Measurements from ENCODE around the gene TBXAS1.

TBXAS1 gene

GRCh38 chr7:140007051-140007690, 178.1 kb downstream of the TBXAS1 start:
- Histone ChIP-seq H3K9me2 (replicated peaks; ENCODE audit: control insufficient read depth, low read length) (no peaks in the 10 kb centered on the region), H4K20me1 (ENCODE audit: control insufficient read depth, insufficient read depth, low read depth, low read length) (no peaks in the 10 kb centered on the region), H3F3A (ENCODE audit: control insufficient read depth, insufficient read depth) (0 out of 2 replicates have a peak, but pooled peaks cover 3% of the 10 kb centered on the region), H3K79me2 (ENCODE audit: control insufficient read depth, low read length) (no peaks in the 10 kb centered on the region), H3K36me3 (ENCODE audit: control insufficient read depth, low read length) (no peaks in the 10 kb centered on the region), H3K9me3 (ENCODE audit: control insufficient read depth, insufficient read depth, low read length) (no peaks in the 10 kb centered on the region), H3K27me3 (ENCODE audit: control insufficient read depth, low read length) (peaks cover 6% of the 10 kb centered on the region; the same call in 1 of the 2 replicates), H3K27ac (ENCODE audit: low read depth, low read length) (no peak overlapping the region), H3K4me1 (ENCODE audit: control insufficient read depth, low read length) (no peaks in the 10 kb centered on the region), H3K4me3 (ENCODE audit: low read length) (no peak overlapping the region), H3K4me2 (ENCODE audit: low read length) (no peak overlapping the region)
- TF ChIP-seq CTCF (IDR thresholded peaks at IDR 0.05; ENCODE audit: low read depth, low read length, poor library complexity, severe bottlenecking) (no peak), EZH2phosphoT487 (IDR thresholded peaks at IDR 0.05; ENCODE audit: borderline replicate concordance, low read length) (no peak)

- Histone ChIP-seq H3K4me3 (ENCODE audit: low read length) (no peak overlapping the region), H3K27me3 (ENCODE audit: control insufficient read depth, low read length) (peaks cover 6% of the 10 kb centered on the region; the same call in 1 of the 2 replicates), H3K4me1 (ENCODE audit: control insufficient read depth, low read length) (no peaks in the 10 kb centered on the region), H3K9me2 (replicated peaks; ENCODE audit: control insufficient read depth, low read length) (no peaks in the 10 kb centered on the region), H3F3A (ENCODE audit: control insufficient read depth, insufficient read depth) (no peaks in the 10 kb centered on the region), H3K27ac (ENCODE audit: low read depth, low read length) (no peak overlapping the region), H3K36me3 (ENCODE audit: control insufficient read depth, low read length) (no peaks in the 10 kb centered on the region), H3K9me3 (ENCODE audit: control insufficient read depth, insufficient read depth, low read length) (no peaks in the 10 kb centered on the region), H3K4me2 (ENCODE audit: low read length) (no peak overlapping the region), H4K20me1 (ENCODE audit: control insufficient read depth, insufficient read depth, low read depth, low read length) (no peaks in the 10 kb centered on the region), H3K79me2 (ENCODE audit: control insufficient read depth, low read length) (no peaks in the 10 kb centered on the region)
- TF ChIP-seq CTCF (IDR thresholded peaks at IDR 0.05; ENCODE audit: low read depth, low read length, poor library complexity, severe bottlenecking) = no peak
- TF ChIP-seq EZH2phosphoT487 (IDR thresholded peaks at IDR 0.05; ENCODE audit: borderline replicate concordance, low read length) = no peak
These were observed 179.9 kb downstream of the TBXAS1 start for GRCh38 chr7:140008755-140009610.

GRCh38 chr7:140009735-140010134, 180.7 kb downstream of the TBXAS1 start:
- no peaks in the 10 kb centered on the region for H3K9me2 ChIP-seq (replicated peaks; ENCODE audit: control insufficient read depth, low read length)
- H3K4me2 ChIP-seq (ENCODE audit: low read length) = no peak overlapping the region
- H3K4me1 ChIP-seq (ENCODE audit: control insufficient read depth, low read length) = no peaks in the 10 kb centered on the region
- H3K4me3 ChIP-seq (ENCODE audit: low read length) = no peak overlapping the region
- H4K20me1 ChIP-seq (ENCODE audit: control insufficient read depth, insufficient read depth, low read depth, low read length) = no peaks in the 10 kb centered on the region
- TF ChIP-seq EZH2phosphoT487 (IDR thresholded peaks at IDR 0.05; ENCODE audit: borderline replicate concordance, low read length) (no peak), CTCF (IDR thresholded peaks at IDR 0.05; ENCODE audit: low read depth, low read length, poor library complexity, severe bottlenecking) (no peak)
- no peak overlapping the region for H3K27ac ChIP-seq (ENCODE audit: low read depth, low read length)
- peaks cover 6% of the 10 kb centered on the region; the same call in 1 of the 2 replicates for H3K27me3 ChIP-seq (ENCODE audit: control insufficient read depth, low read length)
- no peaks in the 10 kb centered on the region for H3F3A ChIP-seq (ENCODE audit: control insufficient read depth, insufficient read depth)
- no peaks in the 10 kb centered on the region for H3K79me2 ChIP-seq (ENCODE audit: control insufficient read depth, low read length)
- no peaks in the 10 kb centered on the region for H3K36me3 ChIP-seq (ENCODE audit: control insufficient read depth, low read length)
- no peaks in the 10 kb centered on the region for H3K9me3 ChIP-seq (ENCODE audit: control insufficient read depth, insufficient read depth, low read length)

All from DOHH2 (cell line).